ENCODE measurements around the gene NEMF.

DNA sequence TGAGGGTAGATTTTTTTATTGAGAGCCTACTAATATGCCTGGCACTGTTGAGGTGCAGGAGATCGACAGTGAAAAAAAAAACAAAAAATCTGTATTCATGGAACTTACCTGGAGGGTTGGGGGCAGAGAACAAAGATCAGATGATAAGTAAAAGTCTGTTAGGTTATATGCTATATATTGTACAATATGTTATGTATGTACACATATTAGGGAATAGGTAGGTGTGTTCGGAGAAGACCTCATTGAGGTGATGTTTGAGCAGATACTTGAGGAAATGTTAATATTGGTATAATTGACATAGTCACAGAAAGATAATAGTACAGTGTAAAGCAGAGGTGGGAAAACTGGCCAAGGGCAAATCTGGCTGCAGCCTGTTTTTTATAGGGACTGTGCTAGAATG lies 45.9 kb upstream of the NEMF start:
- no peak for TF ChIP-seq EZH2 (IDR thresholded peaks at IDR 0.05; ENCODE audit: low read length)
- TF ChIP-seq, protein P1, sequence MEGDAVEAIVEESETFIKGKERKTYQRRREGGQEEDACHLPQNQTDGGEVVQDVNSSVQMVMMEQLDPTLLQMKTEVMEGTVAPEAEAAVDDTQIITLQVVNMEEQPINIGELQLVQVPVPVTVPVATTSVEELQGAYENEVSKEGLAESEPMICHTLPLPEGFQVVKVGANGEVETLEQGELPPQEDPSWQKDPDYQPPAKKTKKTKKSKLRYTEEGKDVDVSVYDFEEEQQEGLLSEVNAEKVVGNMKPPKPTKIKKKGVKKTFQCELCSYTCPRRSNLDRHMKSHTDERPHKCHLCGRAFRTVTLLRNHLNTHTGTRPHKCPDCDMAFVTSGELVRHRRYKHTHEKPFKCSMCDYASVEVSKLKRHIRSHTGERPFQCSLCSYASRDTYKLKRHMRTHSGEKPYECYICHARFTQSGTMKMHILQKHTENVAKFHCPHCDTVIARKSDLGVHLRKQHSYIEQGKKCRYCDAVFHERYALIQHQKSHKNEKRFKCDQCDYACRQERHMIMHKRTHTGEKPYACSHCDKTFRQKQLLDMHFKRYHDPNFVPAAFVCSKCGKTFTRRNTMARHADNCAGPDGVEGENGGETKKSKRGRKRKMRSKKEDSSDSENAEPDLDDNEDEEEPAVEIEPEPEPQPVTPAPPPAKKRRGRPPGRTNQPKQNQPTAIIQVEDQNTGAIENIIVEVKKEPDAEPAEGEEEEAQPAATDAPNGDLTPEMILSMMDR (optimal IDR thresholded peaks at IDR 0.05 in 1 of 3, IDR thresholded peaks at IDR 0.05 in 1 of 3, conservative IDR thresholded peaks at IDR 0.05 in 1 of 3; ENCODE audit: extremely low read depth in 1 of 3, insufficient read depth in 2 of 3, low read length in 3 of 3): no peak

All from keratinocyte (primary cell).